Nucleus accumbens (tissue), 56 donors: Measurements from ENCODE around the gene ST6GAL1.

Experiments used
- DNase-seq, 56 donors: peaks; one replicate each; lab custom pipeline; 2025; lab: John Stamatoyannopoulos, UW

Gene ST6GAL1

GRCh38 chr3:187072102-187072501, 141.8 kb downstream of the ST6GAL1 start:
- no peak for DNase-seq

- no peak for DNase-seq
Observed at GRCh38 chr3:187072511-187072910, 142.2 kb downstream of the ST6GAL1 start.

- no peak for DNase-seq
Observed at GRCh38 chr3:187073581-187074098, 143.3 kb downstream of the ST6GAL1 start.

GRCh38 chr3:187074846-187075245, 144.5 kb downstream of the ST6GAL1 start:
- DNase-seq = no peak

- DNase-seq = no peak
Observed at GRCh38 chr3:187076297-187076696, 146.0 kb downstream of the ST6GAL1 start.

- no peak for DNase-seq
Observed at GRCh38 chr3:187077085-187077484, 146.8 kb downstream of the ST6GAL1 start.

GRCh38 chr3:187077537-187077936, 147.2 kb downstream of the ST6GAL1 start:
- no peak for DNase-seq

- DNase-seq = no peak
Observed at GRCh38 chr3:187079090-187080022, 149.0 kb downstream of the ST6GAL1 start.

GRCh38 chr3:187080799-187081450, 150.6 kb downstream of the ST6GAL1 start:
- DNase-seq = no peak

GRCh38 chr3:187082758-187083375, 152.5 kb downstream of the ST6GAL1 start:
- no peak for DNase-seq

GRCh38 chr3:187084126-187084525, 153.8 kb downstream of the ST6GAL1 start:
- no peak for DNase-seq

- DNase-seq = no peak
Observed at GRCh38 chr3:187084580-187084979, 154.3 kb downstream of the ST6GAL1 start.

GRCh38 chr3:187085021-187085666, 154.8 kb downstream of the ST6GAL1 start:
- DNase-seq = no peak

GRCh38 chr3:187085933-187086332, 155.6 kb downstream of the ST6GAL1 start:
- no peak for DNase-seq

GRCh38 chr3:187086831-187087230, 156.5 kb downstream of the ST6GAL1 start:
- DNase-seq = no peak

- DNase-seq = no peak
Observed at GRCh38 chr3:187088701-187089100, 158.4 kb downstream of the ST6GAL1 start.

- no peak for DNase-seq
Observed at GRCh38 chr3:187093320-187093719, 163.0 kb downstream of the ST6GAL1 start.

GRCh38 chr3:187098923-187099512, 168.7 kb downstream of the ST6GAL1 start:
- no peak for DNase-seq

- peak in 11 of 56 donors; percentile 1 to 47 (median 10) for DNase-seq
Observed at GRCh38 chr3:187101184-187102072, 171.1 kb downstream of the ST6GAL1 start.
